HepG2 (cell line): ENCODE results near the gene NDUFAF8. TPM values are rescaled to one million over a fixed set of nuclear protein-coding genes. Genes with fewer than 3 reads are reported as not detected.

Source experiments
- AKNA ChIP-seq: sonication (generic); formaldehyde crosslinking; IDR thresholded peaks from 2 replicates; pipeline ENCODE4 v1.4.0; 2020; ENCODE audit warnings: missing genetic modification reagents, borderline replicate concordance
- ETV5 ChIP-seq: IDR thresholded peaks from 2 replicates; pipeline ENCODE4 v1.6.1; 2018; ENCODE audit warnings: missing biosample characterization, missing genetic modification reagents, inconsistent platforms, borderline replicate concordance
- FOSL2 ChIP-seq: sonication (generic); formaldehyde crosslinking; IDR thresholded peaks from 2 replicates; pipeline ENCODE4 v1.4.0; 2020; ENCODE audit warnings: missing genetic modification reagents
- FOXO4 ChIP-seq: sonication (generic); formaldehyde crosslinking; conservative IDR thresholded peaks from 2 replicates; pipeline ENCODE4 v1.8.1; 2023; ENCODE audit warnings: missing genetic modification reagents
- GLI4 ChIP-seq: sonication (generic); formaldehyde crosslinking; IDR thresholded peaks from 2 replicates; pipeline ENCODE4 v1.5.1; 2020; ENCODE audit warnings: missing genetic modification reagents, mild to moderate bottlenecking, moderate library complexity, borderline replicate concordance
- HIVEP1 ChIP-seq: sonication (generic); formaldehyde crosslinking; IDR thresholded peaks from 2 replicates; pipeline ENCODE4 v1.4.0; 2020; ENCODE audit warnings: mild to moderate bottlenecking, missing genetic modification reagents
- HMG20A ChIP-seq: IDR thresholded peaks from 2 replicates; pipeline ENCODE4 v1.6.1; 2016; ENCODE audit warnings: borderline replicate concordance
- SKIL ChIP-seq: sonication (generic); formaldehyde crosslinking; IDR thresholded peaks from 2 replicates; pipeline ENCODE4 v1.8.0; 2022; ENCODE audit warnings: missing genetic modification reagents, mild to moderate bottlenecking, moderate library complexity, borderline replicate concordance
- ZNF318 ChIP-seq: sonication (generic); formaldehyde crosslinking; IDR thresholded peaks from 2 replicates; pipeline ENCODE4 v1.4.0; 2020; ENCODE audit warnings: mild to moderate bottlenecking, missing genetic modification reagents
- ZNF558 ChIP-seq: sonication (generic); formaldehyde crosslinking; IDR thresholded peaks from 2 replicates; pipeline ENCODE4 v1.9.0; 2022; ENCODE audit warnings: mild to moderate bottlenecking, missing genetic modification reagents, borderline replicate concordance
- polyA plus RNA-seq, 8 experiments: library from polyadenylated mRNA; depleted of rRNA in 3 of 8; stranded (reverse) in 7 of 8; unstranded in 1 of 8; fragments of >200 nt; fragmentation: Illumina TruSeq in 4 of 8; extraction: Trizol in 4 of 8; gene quantifications; 2 replicates each; pipeline versions ENCODE4 v1.2.1 to v1.2.3, GENCODE V29; 2011 to 2016; ENCODE audit warnings: low read depth in 4 of 8, missing spikeins in 1 of 8, mixed read lengths in 1 of 8; ENCODE audit not compliant: insufficient read depth in 1 of 8
- total RNA-seq, 5 experiments: library from RNA; depleted of rRNA; stranded (reverse); fragments of >200 nt; fragmentation: Illumina TruSeq; extraction: Trizol; gene quantifications; 2 replicates each; pipeline ENCODE4 v1.2.3, GENCODE V29; 2016; ENCODE audit warnings: low read depth in 1 of 5

NDUFAF8 gene
- total and polyA plus RNA-seq, 2 of the 13 experiments (the other 11 are each of a cell fraction or from before 2014, with no cell fraction given), result 75.6 to 233 TPM

- TF ChIP-seq ZNF558 (CRISPR knock-in tag) (no peak), SKIL (no peak), AKNA (0 out of 2 replicates have a peak, but pooled peaks have one; percentile 30), GLI4 (CRISPR knock-in tag) (no peak), ZNF318 (CRISPR knock-in tag) (0 out of 2 replicates have a peak, but pooled peaks have one; percentile 54), FOXO4 (CRISPR knock-in tag) (no peak), HIVEP1 (CRISPR knock-in tag) (peak; percentile 73), FOSL2 (CRISPR knock-in tag) (0 out of 2 replicates have a peak, but pooled peaks have one; percentile 1), ETV5 (no peak), HMG20A (CRISPR knock-in tag) (no peak)
Measured at GRCh38 chr17:81239714-81240555, 817 bp downstream of the NDUFAF8 start (continued).
